GM21447 (cell line): ENCODE data around the gene TACC2.
"Not testable (repeated sequence)": the region's sequence is repeated elsewhere in the genome, so short reads cannot be mapped to it uniquely, and the experiment has no call there.

Experiments used
- ATAC-seq: cut with Tn5 transposase; IDR thresholded peaks from one replicate; pipeline ENCODE4 v1.9.1; 2021; ENCODE audit not compliant: unreplicated experiment

TACC2 gene

DNA sequence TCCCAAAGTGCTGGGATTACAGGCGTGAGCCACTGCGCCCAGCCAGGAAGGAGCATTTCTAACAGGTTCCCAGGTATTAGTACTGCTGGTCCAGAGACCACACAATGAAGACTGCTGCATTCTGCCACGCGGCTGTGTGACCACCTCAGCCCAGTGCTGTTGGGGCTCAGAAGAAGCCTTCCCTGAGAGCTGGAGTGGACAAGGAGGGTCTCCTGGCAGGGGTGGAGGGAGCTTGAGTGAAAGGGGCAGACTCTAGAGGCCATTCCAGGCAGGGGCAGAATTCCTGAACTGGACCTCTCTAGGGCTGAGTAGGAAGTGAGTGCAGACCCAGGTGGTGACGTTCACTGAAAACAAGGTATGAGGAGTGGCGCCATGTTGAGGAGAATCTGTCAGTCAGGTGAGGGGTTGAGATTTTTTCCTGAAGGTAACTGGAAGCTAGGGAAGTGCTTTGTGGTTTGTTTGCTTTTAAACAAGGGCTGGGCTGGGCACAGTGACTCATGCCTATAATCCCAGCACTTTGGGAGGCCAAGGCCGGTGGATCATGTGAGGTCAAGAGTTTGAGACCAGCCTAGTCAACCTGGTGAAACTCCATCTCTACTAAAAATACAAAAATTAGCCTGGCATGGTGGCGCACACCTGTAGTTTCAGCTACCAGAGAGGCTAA lies 67.6 kb downstream of the TACC2 start:
- no peak for ATAC-seq

DNA sequence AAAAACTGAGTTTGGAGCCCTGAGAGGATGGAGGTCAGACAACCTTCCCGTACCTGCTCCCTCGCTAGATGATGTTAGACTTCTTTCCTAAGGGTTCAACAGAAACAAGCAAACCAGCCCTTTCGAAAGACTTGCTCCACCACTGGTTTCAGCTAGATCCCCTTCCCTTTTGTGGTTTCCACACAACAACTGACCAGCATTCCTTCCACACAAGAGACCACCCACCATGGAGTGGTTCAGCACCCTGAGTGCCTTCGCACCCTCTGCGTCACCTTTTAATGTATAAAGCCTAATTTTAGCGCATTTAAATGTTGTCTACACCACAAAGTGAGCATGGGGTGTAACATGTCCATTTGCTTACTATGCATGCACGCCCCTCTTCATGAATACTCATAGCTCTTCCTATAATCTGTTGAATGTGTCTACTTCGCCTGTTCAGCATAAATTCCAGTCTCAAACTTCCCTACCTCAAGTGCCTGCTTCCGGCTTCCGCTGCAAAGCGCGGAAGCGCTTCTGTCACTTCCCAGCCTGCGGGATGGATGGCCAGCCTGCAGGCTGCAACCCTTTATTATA lies 69.0 kb downstream of the TACC2 start:
- ATAC-seq: no peak

DNA sequence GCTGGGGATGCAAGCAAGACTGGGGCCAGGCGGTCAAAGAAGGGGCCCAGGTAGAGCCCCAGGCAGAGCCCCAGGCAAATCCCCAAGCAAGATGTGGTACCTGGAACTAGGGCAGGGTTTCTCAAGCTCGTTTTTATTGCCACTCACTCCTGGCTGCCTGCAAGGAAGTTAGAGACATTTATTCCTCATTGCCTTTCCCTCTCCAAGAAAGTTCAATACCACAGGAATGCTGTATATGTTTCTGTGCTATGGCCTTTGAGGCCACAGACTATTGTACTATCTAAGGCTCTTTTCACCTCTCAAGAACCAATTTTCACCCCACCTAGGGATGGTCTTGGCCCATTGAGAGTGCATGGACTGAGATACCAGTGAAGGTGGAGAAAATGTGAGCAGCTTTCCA lies 71.3 kb downstream of the TACC2 start:
- no peak for ATAC-seq

DNA sequence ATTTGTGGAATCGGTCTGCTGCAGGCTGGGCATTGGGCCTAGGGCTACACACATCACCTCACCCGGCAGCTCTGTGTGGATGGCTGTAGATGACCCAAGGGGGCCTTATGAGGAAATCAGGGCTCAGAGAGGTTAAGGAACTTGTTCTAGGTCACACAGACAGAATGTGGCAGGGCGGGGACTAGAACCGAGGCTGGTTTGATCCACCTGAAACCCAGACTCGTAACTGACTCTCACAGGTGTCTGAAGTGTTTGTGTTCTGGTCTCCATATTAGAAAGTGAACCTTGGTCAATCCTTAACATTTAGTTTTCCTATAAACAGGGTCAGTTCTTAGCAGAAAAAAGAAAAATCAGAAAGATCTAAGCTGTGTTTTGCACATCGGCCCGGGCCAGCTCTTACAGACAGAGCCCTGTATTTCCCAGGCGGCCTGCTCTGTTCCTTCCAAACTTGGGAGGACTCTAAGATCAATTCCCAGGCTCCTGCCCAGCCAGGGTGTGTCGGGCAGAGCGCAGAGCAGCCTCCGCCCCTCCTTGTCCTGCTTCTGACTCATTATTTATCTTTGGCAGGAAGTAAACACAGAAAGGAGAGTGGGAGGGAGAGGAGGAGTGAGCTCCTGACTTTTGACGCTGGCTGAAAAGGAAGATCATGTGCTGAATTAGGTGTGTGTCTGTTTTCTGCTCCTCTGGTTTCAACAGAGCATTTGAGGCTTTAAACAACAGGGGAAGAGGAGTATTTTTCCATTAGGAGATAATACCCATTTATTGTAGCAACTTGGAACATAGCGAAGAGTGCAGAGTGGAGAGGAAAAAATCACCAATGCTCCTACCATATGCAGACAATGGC lies 74.1 kb downstream of the TACC2 start:
- no peak for ATAC-seq

DNA sequence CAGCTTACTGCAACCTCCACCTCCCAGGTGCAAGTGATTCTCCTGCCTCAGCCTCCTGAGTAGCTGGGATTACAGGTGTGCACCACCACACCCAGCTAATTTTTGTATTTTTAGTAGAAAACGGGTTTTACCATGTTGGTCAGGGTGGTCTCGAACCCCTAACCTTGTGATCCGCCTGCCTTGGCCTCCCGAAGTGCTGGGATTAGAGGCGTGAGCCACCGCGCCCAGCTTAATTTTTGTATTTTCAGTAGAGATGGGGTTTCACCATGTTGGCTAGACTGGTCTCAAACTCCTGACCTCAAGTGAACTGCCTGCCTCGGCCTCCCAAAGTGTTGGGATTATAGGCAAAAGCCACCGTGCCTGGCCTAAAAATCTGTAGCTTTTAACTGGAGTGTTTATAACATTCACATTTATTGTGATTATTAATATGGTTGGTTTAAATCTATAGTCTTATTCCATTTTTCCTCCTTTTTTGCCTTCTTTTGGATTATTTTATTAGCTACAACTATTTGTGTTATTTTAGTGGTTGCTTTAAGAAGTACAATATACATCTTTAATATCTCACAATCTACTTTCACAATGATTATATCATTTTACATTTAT lies 77.5 kb downstream of the TACC2 start:
- ATAC-seq: not testable (repeated sequence)

DNA sequence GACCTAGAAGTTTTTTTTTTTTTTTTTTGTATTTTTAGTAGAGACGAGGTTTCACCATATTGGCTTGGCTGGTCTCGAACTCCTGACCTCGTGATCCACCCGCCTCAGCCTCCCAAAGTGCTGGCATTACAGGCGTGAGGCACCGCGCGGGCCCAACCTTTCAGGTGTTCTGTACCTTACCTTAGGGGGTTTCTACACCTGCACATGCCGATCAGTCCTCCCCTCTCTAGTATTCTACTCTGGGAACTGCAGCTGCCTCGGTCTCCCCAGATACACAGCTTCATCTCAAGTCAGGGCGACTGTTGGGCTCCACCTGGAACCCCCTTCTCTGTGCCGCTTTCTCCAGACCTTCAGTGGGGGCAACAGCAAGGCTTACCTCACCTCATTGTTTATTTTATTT lies 79.9 kb downstream of the TACC2 start:
- no peak for ATAC-seq

DNA sequence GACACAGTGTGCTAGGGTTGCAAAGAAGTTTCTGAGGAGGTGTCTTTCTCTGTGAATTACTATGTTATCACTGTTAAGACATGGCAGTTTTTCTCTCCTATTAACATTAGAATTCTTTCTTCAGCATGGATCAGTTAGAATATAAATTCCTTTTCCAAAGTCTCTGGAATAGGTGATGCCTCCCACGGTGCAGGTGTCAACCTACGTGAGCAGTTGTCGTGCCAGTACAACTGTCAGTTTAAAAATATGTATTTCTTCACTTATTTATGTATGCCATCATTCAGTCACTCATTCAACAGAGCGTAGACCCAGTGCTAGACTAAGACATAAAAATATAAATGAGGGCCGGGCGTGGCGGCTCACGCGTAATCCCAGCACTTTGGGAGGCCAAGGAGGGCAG lies 83.5 kb downstream of the TACC2 start:
- no peak for ATAC-seq

DNA sequence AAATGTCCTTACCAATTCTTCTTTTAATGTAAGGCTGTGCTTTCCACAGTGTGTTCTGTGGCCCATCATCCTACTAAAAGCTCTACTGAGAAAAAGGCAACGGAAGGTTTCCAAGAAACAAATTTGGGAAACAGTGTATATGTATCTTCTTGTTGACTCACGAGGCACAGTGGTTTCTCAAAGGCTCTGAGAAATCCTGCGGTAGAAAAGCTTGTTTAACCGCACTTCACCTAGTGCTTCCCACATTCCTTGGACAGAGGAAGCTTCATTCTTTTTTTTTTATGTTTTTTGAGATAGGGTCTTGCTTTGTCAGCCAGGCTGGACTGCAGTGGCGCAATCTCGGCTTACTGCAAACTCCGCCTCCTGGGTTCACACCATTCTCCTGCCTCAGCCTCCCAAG lies 84.5 kb downstream of the TACC2 start:
- ATAC-seq: no peak

DNA sequence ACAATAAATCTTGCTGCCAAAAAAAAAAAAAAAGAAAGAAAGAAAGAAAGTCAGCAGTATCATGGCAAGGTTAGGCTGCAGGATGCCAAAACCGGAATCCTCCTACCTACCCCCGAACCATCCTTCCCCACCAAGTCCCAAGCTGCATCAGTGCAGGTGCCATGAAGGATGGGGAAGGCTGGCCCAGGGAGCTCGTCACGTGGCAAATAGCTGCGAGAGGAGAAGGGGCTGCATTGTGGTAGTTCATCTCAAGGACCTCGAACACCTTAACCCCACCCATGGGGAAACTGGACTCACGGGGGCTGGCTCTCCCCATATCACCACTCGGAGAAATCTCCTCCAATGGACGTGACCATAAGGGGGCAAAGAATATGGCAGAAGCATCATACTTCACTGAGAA lies 86.2 kb downstream of the TACC2 start:
- ATAC-seq: no peak

DNA sequence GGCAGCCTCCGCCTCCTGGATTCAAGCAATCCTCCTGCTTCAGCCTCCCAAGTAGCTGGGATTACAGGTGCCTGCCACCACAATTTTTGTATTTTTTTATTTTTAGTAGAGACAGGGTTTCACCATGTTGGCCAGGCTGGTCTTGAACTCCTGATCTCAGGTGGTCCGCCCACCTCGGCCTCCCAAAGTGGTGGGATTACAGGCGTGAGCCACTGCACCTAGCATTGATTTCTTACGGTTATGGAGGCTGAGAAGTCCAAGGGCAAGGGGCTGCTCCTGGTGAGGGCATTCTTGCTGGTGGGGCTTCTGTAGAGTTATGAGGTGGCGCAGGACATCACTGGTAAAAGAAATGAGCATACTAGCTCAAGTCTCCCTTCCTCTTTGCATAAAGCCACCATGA lies 86.9 kb downstream of the TACC2 start:
- not testable (repeated sequence) for ATAC-seq

DNA sequence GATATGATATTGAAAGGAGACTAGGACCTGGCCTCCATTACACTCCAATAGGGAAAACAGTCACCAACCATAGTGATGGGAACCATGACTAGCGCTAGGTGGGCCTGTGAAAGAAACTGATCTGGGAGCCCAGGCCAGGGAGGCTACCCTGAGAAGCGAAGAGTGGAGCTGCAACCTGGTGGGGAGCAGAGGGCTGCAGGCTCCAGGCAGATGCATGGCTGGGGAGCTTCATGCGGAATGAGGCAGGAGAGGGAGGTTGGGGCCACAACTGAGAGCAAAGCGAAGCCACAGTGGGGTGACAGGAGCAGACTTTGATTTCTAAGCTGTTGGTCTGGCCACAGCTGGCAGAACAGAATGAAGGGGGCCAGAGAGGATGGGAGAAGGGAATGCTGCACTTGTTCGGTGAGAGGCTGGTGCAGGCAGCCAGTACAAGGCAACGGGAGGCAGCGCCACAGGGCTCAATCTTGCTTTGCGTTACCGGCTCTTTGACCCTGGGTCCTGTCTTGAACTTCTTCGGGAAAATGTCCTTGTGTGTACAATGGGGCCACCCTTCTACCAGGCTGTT lies 88.4 kb downstream of the TACC2 start:
- ATAC-seq: no peak

DNA sequence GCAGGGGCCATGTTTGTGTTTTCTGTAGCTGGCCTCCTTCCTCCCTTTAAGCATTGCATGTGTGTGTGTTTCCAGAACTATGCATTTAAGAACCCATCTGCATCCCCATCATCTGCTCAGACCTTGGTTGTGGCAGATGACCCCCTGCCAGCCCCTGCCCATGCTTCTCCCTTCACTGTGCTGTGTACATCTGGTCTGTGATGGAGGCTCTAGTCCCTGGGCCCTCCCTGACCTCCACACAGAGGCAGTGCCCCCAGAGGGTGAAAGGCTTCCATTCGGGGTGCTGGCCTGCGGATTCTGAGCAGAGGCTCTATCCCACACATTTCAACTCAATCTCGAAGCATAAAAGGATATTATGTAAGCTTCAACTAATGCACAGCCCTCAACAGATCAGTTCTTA lies 89.4 kb downstream of the TACC2 start:
- ATAC-seq: no peak

DNA sequence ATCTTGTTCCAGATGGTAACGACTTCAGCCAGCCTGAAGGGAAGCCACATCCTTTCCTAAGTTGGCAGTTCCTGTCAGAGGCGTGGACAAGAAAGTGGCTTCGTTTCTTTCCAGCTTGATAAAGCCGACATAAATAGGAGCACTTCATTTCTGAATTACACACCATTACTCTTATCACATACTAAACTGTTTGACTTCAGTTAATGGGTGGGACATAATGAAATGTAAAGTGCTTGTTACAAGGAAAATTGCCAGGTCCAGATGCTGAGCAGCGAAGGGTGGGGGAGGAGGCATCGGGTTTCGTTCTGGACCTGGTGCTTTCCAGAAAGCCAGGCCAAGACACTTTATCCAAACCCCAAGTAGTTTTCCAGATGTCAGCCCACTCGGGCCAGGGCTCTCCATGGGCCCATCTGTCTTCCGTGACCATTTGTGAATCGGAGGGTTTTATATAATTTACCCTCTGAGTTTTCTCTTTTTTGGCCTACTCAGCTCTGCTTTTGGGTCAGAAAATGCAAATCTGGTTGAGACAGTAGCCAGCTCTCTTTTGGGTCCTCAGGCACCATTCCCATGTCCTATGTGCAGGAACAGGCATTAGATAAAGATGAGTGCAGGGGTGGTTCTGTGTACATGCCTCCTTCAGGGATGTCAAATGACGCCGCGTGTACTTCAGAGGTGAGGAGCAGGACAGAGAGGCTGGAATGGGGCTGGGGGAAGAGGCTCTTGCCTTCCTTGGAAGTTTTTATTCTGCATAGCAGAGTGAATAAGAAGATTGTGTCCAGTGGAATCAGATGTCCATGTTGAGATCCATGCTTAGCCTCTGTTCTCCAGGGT lies 90.2 kb downstream of the TACC2 start:
- ATAC-seq: no peak

DNA sequence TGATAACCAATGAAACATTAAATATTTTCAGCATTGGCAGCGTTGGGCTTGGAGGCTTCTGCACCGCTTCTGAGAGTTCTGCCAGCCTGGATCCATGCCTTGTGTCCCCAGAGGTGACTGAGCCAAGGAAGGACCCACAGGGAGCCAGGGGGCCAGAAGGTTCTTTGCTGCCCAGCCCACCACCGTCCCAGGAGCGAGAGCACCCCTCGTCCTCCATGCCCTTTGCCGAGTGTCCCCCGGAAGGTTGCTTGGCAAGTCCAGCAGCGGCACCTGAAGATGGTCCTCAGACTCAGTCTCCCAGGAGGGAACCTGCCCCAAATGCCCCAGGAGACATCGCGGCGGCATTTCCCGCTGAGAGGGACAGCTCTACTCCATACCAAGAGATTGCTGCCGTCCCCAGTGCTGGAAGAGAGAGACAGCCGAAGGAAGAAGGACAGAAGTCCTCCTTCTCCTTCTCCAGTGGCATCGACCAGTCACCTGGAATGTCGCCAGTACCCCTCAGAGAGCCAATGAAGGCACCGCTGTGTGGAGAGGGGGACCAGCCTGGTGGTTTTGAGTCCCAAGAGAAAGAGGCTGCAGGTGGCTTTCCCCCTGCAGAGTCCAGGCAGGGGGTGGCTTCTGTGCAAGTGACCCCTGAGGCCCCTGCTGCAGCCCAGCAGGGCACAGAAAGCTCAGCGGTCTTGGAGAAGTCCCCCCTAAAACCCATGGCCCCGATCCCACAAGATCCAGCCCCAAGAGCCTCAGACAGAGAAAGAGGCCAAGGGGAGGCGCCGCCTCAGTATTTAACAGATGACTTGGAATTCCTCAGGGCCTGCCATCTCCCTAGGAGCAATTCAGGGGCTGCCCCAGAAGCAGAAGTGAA lies 93.9 kb downstream of the TACC2 start:
- no peak for ATAC-seq

DNA sequence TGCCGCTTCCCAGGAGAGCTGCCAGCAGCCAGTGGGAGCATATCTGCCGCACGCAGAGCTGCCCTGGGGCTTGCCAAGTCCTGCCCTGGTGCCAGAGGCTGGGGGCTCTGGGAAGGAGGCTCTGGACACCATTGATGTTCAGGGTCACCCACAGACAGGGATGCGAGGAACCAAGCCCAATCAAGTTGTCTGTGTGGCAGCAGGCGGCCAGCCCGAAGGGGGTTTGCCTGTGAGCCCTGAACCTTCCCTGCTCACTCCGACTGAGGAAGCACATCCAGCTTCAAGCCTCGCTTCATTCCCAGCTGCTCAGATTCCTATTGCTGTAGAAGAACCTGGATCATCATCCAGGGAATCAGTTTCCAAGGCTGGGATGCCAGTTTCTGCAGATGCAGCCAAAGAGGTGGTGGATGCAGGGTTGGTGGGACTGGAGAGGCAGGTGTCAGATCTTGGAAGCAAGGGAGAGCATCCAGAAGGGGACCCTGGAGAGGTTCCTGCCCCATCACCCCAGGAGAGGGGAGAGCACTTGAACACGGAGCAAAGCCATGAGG lies 94.6 kb downstream of the TACC2 start:
- no peak for ATAC-seq

DNA sequence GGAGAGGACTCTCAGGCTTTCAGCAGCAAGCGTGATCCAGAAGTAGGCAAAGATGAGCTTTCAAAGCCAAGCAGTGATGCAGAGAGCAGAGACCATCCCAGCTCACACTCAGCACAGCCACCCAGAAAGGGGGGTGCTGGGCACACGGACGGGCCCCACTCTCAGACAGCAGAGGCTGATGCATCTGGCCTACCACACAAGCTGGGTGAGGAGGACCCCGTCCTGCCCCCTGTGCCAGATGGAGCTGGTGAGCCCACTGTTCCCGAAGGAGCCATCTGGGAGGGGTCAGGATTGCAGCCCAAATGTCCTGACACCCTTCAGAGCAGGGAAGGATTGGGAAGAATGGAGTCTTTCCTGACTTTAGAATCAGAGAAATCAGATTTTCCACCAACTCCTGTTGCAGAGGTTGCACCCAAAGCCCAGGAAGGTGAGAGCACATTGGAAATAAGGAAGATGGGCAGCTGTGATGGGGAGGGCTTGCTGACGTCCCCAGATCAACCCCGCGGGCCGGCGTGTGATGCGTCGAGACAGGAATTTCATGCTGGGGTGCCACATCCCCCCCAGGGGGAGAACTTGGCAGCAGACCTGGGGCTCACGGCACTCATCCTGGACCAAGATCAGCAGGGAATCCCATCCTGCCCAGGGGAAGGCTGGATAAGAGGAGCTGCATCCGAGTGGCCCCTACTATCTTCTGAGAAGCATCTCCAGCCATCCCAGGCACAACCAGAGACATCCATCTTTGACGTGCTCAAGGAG lies 95.5 kb downstream of the TACC2 start:
- no peak for ATAC-seq

DNA sequence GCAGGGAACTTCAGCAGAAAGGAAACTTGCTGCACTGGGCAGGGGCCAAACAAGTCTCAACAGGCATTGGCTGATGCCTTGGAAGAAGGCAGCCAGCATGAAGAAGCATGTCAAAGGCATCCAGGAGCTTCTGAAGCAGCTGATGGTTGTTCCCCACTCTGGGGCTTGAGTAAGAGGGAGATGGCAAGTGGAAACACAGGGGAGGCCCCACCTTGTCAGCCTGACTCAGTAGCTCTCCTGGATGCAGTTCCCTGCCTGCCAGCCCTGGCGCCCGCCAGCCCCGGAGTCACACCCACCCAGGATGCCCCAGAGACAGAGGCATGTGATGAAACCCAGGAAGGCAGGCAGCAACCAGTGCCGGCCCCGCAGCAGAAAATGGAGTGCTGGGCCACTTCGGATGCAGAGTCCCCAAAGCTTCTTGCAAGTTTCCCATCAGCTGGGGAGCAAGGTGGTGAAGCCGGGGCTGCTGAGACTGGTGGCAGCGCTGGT lies 96.5 kb downstream of the TACC2 start:
- ATAC-seq: no peak

DNA sequence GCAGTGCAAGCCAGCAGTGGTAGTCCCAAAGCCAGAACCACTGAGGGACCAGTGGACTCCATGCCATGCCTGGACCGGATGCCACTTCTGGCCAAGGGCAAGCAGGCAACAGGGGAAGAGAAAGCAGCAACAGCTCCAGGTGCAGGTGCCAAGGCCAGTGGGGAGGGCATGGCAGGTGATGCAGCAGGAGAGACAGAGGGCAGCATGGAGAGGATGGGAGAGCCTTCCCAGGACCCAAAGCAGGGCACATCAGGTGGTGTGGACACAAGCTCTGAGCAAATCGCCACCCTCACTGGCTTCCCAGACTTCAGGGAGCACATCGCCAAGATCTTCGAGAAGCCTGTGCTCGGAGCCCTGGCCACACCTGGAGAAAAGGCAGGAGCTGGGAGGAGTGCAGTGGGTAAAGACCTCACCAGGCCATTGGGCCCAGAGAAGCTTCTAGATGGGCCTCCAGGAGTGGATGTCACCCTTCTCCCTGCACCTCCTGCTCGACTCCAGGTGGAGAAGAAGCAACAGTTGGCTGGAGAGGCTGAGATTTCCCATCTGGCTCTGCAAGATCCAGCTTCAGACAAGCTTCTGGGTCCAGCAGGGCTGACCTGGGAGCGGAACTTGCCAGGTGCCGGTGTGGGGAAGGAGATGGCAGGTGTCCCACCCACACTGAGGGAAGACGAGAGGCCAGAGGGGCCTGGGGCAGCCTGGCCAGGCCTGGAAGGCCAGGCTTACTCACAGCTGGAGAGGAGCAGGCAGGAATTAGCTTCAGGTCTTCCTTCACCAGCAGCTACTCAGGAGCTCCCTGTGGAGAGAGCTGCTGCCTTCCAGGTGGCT lies 97.7 kb downstream of the TACC2 start:
- no peak for ATAC-seq
